Uterus (tissue), 4 donors: Measurements from ENCODE around the gene KRTAP5-11. TPM values are rescaled to one million over a fixed set of nuclear protein-coding genes. Genes with fewer than 3 reads are reported as not detected.
"Not testable (repeated sequence)": the region's sequence is repeated elsewhere in the genome, so short reads cannot be mapped to it uniquely, and the experiment has no call there.

Experiments
- DNase-seq, 2 donors: peaks; one replicate each; pipeline ENCODE4 v3.0.0-alpha.2; 2019 to 2020
- H3K27ac ChIP-seq, 2 donors: fragments of 200-600 bp; sonication (generic); 1 replicate in 1 of 2; 2 replicates in 1 of 2; pipeline ENCODE4 v1.5.1; 2016 to 2018
- H3K27me3 ChIP-seq, 2 donors: fragments of 200-600 bp; sonication (generic); one replicate each; pipeline ENCODE4 v1.5.1; 2018 to 2019; ENCODE audit warnings: control low read depth in 1 of 2
- H3K36me3 ChIP-seq, 2 donors: fragments of 200-600 bp; sonication (generic); one replicate each; pipeline ENCODE4 v1.5.1; 2019; ENCODE audit warnings: control low read depth in 1 of 2
- H3K4me1 ChIP-seq, 2 donors: fragments of 200-600 bp; sonication (generic); one replicate each; pipeline ENCODE4 v1.5.1; 2018 to 2019; ENCODE audit warnings: control low read depth in 1 of 2
- H3K4me3 ChIP-seq, 2 donors: fragments of 200-600 bp; sonication (generic); 1 replicate in 1 of 2; 2 replicates in 1 of 2; pipeline ENCODE4 v1.5.1; 2018 to 2019; ENCODE audit warnings: mild to moderate bottlenecking in 1 of 2
- H3K9me3 ChIP-seq, 2 donors: fragments of 200-600 bp; sonication (generic); one replicate each; pipeline ENCODE4 v1.5.1; 2019; ENCODE audit warnings: control low read depth in 1 of 2
- CTCF ChIP-seq, 4 experiments: fragments of 200-600 bp in 2 of 4; fragments of 450-650 bp in 2 of 4; sonication (generic) in 2 of 4; IDR thresholded peaks; one replicate each; pipeline ENCODE4 v1.5.1; 2016 to 2019; ENCODE audit warnings: antibody characterized with exemption in 4 of 4, mild to moderate bottlenecking in 2 of 4, moderate library complexity in 1 of 4
- intact Hi-C: fragments of 100-400 bp; cut with DNase I; formaldehyde crosslinking; loops from one replicate; pipeline ENCODE4 v1.15.1; 2023; ENCODE audit warnings: low total_unique reads
- total RNA-seq, 4 donors: library from RNA; depleted of rRNA in 3 of 4; stranded (reverse); fragments of >200 nt in 3 of 4; gene quantifications; one replicate each; pipeline versions ENCODE4 v1.1.0 to v1.2.4, GENCODE V29; 2014 to 2023
- donor health status: DM: yes; HTN: yes; CAD: no.

The KRTAP5-11 gene
- not detected for total RNA-seq

GRCh38 chr11:71582309-71582895 lies at the start of gene KRTAP5-11:
TSS of gene KRTAP5-11 (minus strand) at chr11:71582875. CDS start at chr11:71582837, 38 bp downstream.
- no peaks in the 10 kb centered on the region for H3K4me1 ChIP-seq
- intact Hi-C loops, result no loop called here
- no peaks in the 10 kb centered on the region for H3K9me3 ChIP-seq
- H3K4me3 ChIP-seq, result no peak within 1 kb of the TSS
- no peak within 1 kb of the TSS for H3K27ac ChIP-seq
- no peak for DNase-seq
- no peaks in the 10 kb centered on the region for H3K36me3 ChIP-seq
- TF ChIP-seq CTCF (IDR thresholded peaks at IDR 0.05), result no peak
- no peaks in the 10 kb centered on the region for H3K27me3 ChIP-seq

GRCh38 chr11:71631551-71631950 lies 48.9 kb upstream of the KRTAP5-11 start:
- H3K27ac ChIP-seq, H3K9me3 ChIP-seq, intact Hi-C loops, H3K27me3 ChIP-seq, DNase-seq, H3K36me3 ChIP-seq, H3K4me3 ChIP-seq, H3K4me1 ChIP-seq: not testable (repeated sequence)

- H3K27me3 ChIP-seq, H3K4me1 ChIP-seq, DNase-seq, H3K36me3 ChIP-seq, H3K27ac ChIP-seq, intact Hi-C loops, H3K9me3 ChIP-seq, H3K4me3 ChIP-seq: not testable (repeated sequence)
Observed at GRCh38 chr11:71630071-71630470, 47.4 kb upstream of the KRTAP5-11 start.

GRCh38 chr11:71628943-71629342 lies 46.3 kb upstream of the KRTAP5-11 start:
- H3K27ac ChIP-seq, result not testable (repeated sequence)

GRCh38 chr11:71623226-71623625 lies 40.6 kb upstream of the KRTAP5-11 start:
- H3K36me3 ChIP-seq, DNase-seq, intact Hi-C loops, H3K4me3 ChIP-seq, H3K27ac ChIP-seq, H3K4me1 ChIP-seq, H3K27me3 ChIP-seq, H3K9me3 ChIP-seq: not testable (repeated sequence)

More at GRCh38 chr11:71628943-71629342, 46.3 kb upstream of the KRTAP5-11 start:
- H3K4me3 ChIP-seq, intact Hi-C loops, DNase-seq, H3K27me3 ChIP-seq, H3K4me1 ChIP-seq, H3K36me3 ChIP-seq, H3K9me3 ChIP-seq: not testable (repeated sequence)

- H3K4me1 ChIP-seq, H3K4me3 ChIP-seq, DNase-seq, H3K36me3 ChIP-seq, H3K27me3 ChIP-seq, H3K9me3 ChIP-seq, H3K27ac ChIP-seq, intact Hi-C loops: not testable (repeated sequence)
Observed at GRCh38 chr11:71622561-71622960, 39.9 kb upstream of the KRTAP5-11 start.

GRCh38 chr11:71615003-71615402 lies 32.3 kb upstream of the KRTAP5-11 start:
- H3K4me1 ChIP-seq, H3K27me3 ChIP-seq, H3K36me3 ChIP-seq, H3K4me3 ChIP-seq, H3K9me3 ChIP-seq, intact Hi-C loops, DNase-seq, H3K27ac ChIP-seq: not testable (repeated sequence)

- H3K4me1 ChIP-seq, H3K27me3 ChIP-seq, intact Hi-C loops, H3K4me3 ChIP-seq, H3K27ac ChIP-seq, H3K9me3 ChIP-seq, H3K36me3 ChIP-seq, DNase-seq: not testable (repeated sequence)
Observed at GRCh38 chr11:71614366-71614917, 31.8 kb upstream of the KRTAP5-11 start.

- intact Hi-C loops, H3K4me3 ChIP-seq, H3K27ac ChIP-seq, H3K9me3 ChIP-seq, H3K36me3 ChIP-seq, DNase-seq, H3K4me1 ChIP-seq, H3K27me3 ChIP-seq: not testable (repeated sequence)
Observed at GRCh38 chr11:71613931-71614330, 31.3 kb upstream of the KRTAP5-11 start.

GRCh38 chr11:71611218-71611910 lies 28.7 kb upstream of the KRTAP5-11 start:
- H3K27ac ChIP-seq, intact Hi-C loops: not testable (repeated sequence)

GRCh38 chr11:71608272-71608671 lies 25.6 kb upstream of the KRTAP5-11 start:
- H3K4me1 ChIP-seq, H3K36me3 ChIP-seq, H3K9me3 ChIP-seq, H3K27me3 ChIP-seq, H3K27ac ChIP-seq, intact Hi-C loops, H3K4me3 ChIP-seq, DNase-seq: not testable (repeated sequence)

More at GRCh38 chr11:71611218-71611910, 28.7 kb upstream of the KRTAP5-11 start:
- not testable (repeated sequence) for DNase-seq, H3K4me3 ChIP-seq, H3K9me3 ChIP-seq, H3K27me3 ChIP-seq, H3K4me1 ChIP-seq, H3K36me3 ChIP-seq

- H3K27me3 ChIP-seq, DNase-seq, H3K27ac ChIP-seq, H3K36me3 ChIP-seq, H3K9me3 ChIP-seq, intact Hi-C loops, H3K4me3 ChIP-seq, H3K4me1 ChIP-seq: not testable (repeated sequence)
Observed at GRCh38 chr11:71607520-71608216, 25.0 kb upstream of the KRTAP5-11 start.
